Chondrocyte (in vitro differentiated cells): Measurements from ENCODE around the gene AFP. TPM values are rescaled to one million over a fixed set of nuclear protein-coding genes. Genes with fewer than 3 reads are reported as not detected.
"Not testable (repeated sequence)": the region's sequence is repeated elsewhere in the genome, so short reads cannot be mapped to it uniquely, and the experiment has no call there.

Source experiments
- DNase-seq: peaks from one replicate; pipeline ENCODE4 v3.0.0; 2021; ENCODE audit warnings: mixed read lengths, low spot score
- H3K27ac Mint-ChIP-seq: one replicate; pipeline ENCODE4 v1.8.0; 2021; ENCODE audit warnings: mild to moderate bottlenecking, moderate library complexity, mixed read lengths; ENCODE audit not compliant: unreplicated experiment
- H3K27me3 Mint-ChIP-seq: 2 replicates; pipeline ENCODE4 v1.8.0; 2021; ENCODE audit warnings: low read depth, mixed read lengths
- H3K36me3 Mint-ChIP-seq: 2 replicates; pipeline ENCODE4 v1.8.0; 2021; ENCODE audit warnings: low read depth, mixed read lengths
- H3K4me1 Mint-ChIP-seq: 2 replicates; pipeline ENCODE4 v1.8.0; 2021; ENCODE audit warnings: low read depth, mild to moderate bottlenecking, mixed read lengths
- H3K4me3 Mint-ChIP-seq: one replicate; pipeline ENCODE4 v1.8.0; 2021; ENCODE audit warnings: mild to moderate bottlenecking, moderate library complexity, mixed read lengths; ENCODE audit not compliant: unreplicated experiment
- H3K9me3 Mint-ChIP-seq: 2 replicates; pipeline ENCODE4 v1.8.0; 2021; ENCODE audit warnings: low read depth, mixed read lengths
- long read RNA-seq: library from polyadenylated mRNA; stranded (forward); transcript quantifications from one replicate; pipeline ENCODE4 v2.0.0, GENCODE V29; 2021
- total RNA-seq: library from RNA; stranded (reverse); gene quantifications from 3 replicates; pipeline ENCODE4 v1.2.1, GENCODE V29; 2021
- TF ChIP-seq, protein P1 (sequence below): fragments of 200-600 bp; sonication (generic); IDR thresholded peaks from 2 replicates; pipeline ENCODE4 v1.5.0; 2021; ENCODE audit warnings: antibody characterized with exemption, mild to moderate bottlenecking, moderate library complexity

The AFP gene
- total RNA-seq, result 1.3 TPM in 1 of 3 replicates, not detected in the others
- long read RNA-seq, result 0 reads

DNA sequence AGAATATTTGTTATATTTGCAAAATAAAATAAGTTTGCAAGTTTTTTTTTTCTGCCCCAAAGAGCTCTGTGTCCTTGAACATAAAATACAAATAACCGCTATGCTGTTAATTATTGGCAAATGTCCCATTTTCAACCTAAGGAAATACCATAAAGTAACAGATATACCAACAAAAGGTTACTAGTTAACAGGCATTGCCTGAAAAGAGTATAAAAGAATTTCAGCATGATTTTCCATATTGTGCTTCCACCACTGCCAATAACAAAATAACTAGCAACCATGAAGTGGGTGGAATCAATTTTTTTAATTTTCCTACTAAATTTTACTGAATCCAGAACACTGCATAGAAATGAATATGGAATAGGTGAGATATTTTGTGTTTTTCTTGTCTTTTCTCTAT is at the start of gene AFP:
TSS of gene AFP (plus strand) at position 238 of the 400 bp plus-strand sequence. CDS start at position 280, 42 bp downstream.
- Mint-ChIP-seq H3K4me3 (no peak within 1 kb of the TSS), H3K4me1 (no peaks in the 10 kb centered on the region), H3K27ac (no peak within 1 kb of the TSS), H3K36me3 (no peaks in the 10 kb centered on the region), H3K9me3 (no peaks in the 10 kb centered on the region), H3K27me3 (peaks cover 40% of the 10 kb centered on the region)
- TF ChIP-seq, protein P1, sequence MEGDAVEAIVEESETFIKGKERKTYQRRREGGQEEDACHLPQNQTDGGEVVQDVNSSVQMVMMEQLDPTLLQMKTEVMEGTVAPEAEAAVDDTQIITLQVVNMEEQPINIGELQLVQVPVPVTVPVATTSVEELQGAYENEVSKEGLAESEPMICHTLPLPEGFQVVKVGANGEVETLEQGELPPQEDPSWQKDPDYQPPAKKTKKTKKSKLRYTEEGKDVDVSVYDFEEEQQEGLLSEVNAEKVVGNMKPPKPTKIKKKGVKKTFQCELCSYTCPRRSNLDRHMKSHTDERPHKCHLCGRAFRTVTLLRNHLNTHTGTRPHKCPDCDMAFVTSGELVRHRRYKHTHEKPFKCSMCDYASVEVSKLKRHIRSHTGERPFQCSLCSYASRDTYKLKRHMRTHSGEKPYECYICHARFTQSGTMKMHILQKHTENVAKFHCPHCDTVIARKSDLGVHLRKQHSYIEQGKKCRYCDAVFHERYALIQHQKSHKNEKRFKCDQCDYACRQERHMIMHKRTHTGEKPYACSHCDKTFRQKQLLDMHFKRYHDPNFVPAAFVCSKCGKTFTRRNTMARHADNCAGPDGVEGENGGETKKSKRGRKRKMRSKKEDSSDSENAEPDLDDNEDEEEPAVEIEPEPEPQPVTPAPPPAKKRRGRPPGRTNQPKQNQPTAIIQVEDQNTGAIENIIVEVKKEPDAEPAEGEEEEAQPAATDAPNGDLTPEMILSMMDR, result no peak
- no peak for DNase-seq

DNA sequence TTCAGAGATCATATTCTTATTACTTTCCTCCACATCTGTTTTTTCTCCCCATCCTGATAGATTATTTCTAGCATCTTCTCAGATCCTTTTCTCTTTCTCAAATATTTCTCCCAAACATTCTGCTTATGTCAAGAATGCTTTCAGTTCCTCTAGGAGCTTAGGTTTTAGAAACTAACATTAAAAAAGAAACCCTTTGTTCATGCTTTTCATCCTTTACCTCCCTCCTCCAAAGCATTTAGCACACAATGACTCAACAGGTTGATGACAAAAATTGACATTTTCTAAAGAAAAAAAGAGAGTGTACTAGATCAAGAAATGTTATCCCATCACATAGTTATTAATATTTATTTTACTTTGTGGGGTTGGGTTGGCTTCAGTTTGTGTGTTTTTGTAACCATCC is 48.5 kb upstream of the AFP start:
- Mint-ChIP-seq H3K27ac (no peak overlapping the region), H3K9me3 (no peaks in the 10 kb centered on the region), H3K4me1 (no peaks in the 10 kb centered on the region), H3K27me3 (peaks cover 18% of the 10 kb centered on the region), H3K4me3 (no peak overlapping the region), H3K36me3 (no peaks in the 10 kb centered on the region)
- TF ChIP-seq, protein P1, result no peak
- DNase-seq, result no peak

DNA sequence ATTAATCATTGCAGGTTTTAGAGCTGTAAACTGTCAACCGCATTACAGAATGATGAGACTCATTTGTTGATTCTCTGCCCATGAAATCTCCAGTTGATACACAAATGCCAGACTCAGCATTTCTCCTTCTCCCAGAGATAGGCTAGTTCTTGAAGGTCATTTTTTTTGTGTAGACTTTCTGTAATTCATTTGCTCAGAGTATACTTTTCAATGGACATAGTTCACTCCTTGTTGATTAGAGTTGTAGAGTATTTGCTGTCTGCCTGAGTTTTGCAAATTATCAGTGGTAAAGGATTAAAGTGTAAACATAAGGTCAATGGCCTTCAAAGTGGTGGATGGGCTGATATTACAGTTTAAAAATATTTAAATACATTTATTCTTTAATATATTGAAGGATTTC is 47.1 kb upstream of the AFP start:
- Mint-ChIP-seq H3K36me3 (no peaks in the 10 kb centered on the region), H3K9me3 (no peaks in the 10 kb centered on the region), H3K27me3 (peaks cover 10% of the 10 kb centered on the region), H3K4me1 (no peaks in the 10 kb centered on the region), H3K27ac (no peak overlapping the region), H3K4me3 (no peak overlapping the region)
- TF ChIP-seq, protein P1, result no peak
- DNase-seq, result no peak

DNA sequence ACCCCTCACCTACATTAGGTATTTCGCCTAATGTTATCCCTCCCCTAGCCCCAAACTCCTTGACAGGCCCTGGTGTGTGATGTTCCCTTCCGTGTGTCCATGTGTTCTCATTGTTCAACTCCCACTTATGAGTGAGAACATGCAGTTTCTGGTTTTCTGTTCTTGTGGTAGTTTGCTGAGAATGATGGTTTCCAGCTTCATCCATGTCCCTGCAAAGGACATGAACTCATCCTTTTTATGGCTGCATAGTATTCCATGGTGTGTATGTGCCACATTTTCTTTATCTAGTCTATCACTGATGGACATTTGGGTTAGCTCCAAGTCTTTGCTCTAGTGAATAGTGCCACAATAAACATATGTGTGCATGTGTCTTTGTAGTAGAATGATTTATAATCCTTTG is 46.4 kb upstream of the AFP start:
- DNase-seq, H3K9me3 Mint-ChIP-seq, H3K36me3 Mint-ChIP-seq, H3K4me1 Mint-ChIP-seq, H3K27ac Mint-ChIP-seq, H3K4me3 Mint-ChIP-seq: not testable (repeated sequence)
- H3K27me3 Mint-ChIP-seq, result peaks cover 12% of the 10 kb centered on the region

DNA sequence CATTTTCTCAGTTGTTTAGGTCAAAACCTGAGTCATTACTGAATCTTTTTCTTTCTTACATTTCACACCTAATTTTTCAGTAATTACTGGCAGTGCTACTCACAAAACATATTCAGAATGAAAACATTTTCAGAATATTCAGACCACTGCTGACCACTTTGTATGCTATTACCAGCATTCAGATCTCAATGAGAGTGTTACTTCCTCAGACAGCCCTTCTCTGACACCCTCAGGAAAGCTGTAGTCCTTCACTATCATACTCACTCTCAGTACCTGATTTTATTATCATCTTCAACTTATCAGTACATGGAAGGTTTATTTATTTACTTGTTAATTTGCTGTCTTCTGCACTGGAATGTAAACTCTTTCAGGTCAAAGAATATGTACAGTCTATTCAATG is 44.2 kb upstream of the AFP start:
- H3K27me3 Mint-ChIP-seq, result peaks cover 17% of the 10 kb centered on the region
- H3K4me3 Mint-ChIP-seq, result no peak overlapping the region
- no peaks in the 10 kb centered on the region for H3K36me3 Mint-ChIP-seq
- H3K9me3 Mint-ChIP-seq, result no peaks in the 10 kb centered on the region
- TF ChIP-seq, protein P1, result no peak
- H3K27ac Mint-ChIP-seq, result no peak overlapping the region
- no peaks in the 10 kb centered on the region for H3K4me1 Mint-ChIP-seq
- no peak for DNase-seq

DNA sequence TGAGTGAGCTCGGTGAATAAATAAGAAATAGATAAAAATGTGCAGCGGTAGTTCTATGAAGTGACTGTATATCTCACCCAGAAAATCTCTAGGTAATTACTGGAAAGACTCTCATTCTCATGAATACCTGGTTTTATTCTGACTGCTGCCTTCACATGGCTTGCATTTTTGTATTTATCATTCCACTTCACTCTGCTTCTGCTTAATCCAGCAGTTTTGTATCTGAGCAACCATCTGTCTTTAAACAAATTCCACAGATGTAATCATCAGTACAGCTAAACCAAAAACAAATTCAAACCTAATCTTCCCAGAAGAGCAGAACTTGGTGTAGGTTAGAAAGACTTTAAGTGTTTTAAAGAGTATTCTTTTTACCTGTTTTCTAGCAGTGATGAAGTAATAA is 43.1 kb upstream of the AFP start:
- Mint-ChIP-seq H3K27ac (no peak overlapping the region), H3K36me3 (no peaks in the 10 kb centered on the region), H3K4me1 (no peaks in the 10 kb centered on the region), H3K4me3 (no peak overlapping the region), H3K9me3 (no peaks in the 10 kb centered on the region), H3K27me3 (peaks cover 28% of the 10 kb centered on the region)
- TF ChIP-seq, protein P1, result no peak
- no peak for DNase-seq
